Muscle layer of duodenum (tissue), 2 donors: ENCODE data around the gene SH3PXD2A.

Experiments
- H3K27ac ChIP-seq: one replicate; pipeline ENCODE4 v1.7.0; 2013; ENCODE audit warnings: mild to moderate bottlenecking, low read length
- H3K27me3 ChIP-seq: one replicate; pipeline ENCODE4 v1.7.0; 2013; ENCODE audit warnings: low read depth, mild to moderate bottlenecking, control low read depth, low read length
- H3K36me3 ChIP-seq, 2 donors: one replicate each; pipeline ENCODE4 v1.7.0; 2013; ENCODE audit warnings: low read length in 2 of 2, control low read depth in 1 of 2, mild to moderate bottlenecking in 1 of 2; ENCODE audit not compliant: insufficient read depth in 2 of 2, control insufficient read depth in 1 of 2
- H3K4me1 ChIP-seq, 2 donors: one replicate each; pipeline ENCODE4 v1.7.0; 2013; ENCODE audit warnings: low read length in 2 of 2, mild to moderate bottlenecking in 2 of 2, control low read depth in 1 of 2, moderate library complexity in 1 of 2; ENCODE audit not compliant: insufficient read depth in 2 of 2, control insufficient read depth in 1 of 2
- H3K4me3 ChIP-seq, 2 donors: one replicate each; pipeline ENCODE4 v1.7.0; 2013; ENCODE audit warnings: low read length in 2 of 2, low read depth in 1 of 2, mild to moderate bottlenecking in 1 of 2
- H3K9me3 ChIP-seq, 2 donors: one replicate each; pipeline ENCODE4 v1.7.0; 2013; ENCODE audit warnings: low read length in 2 of 2, control low read depth in 1 of 2, mild to moderate bottlenecking in 1 of 2; ENCODE audit not compliant: control insufficient read depth in 1 of 2
- donor health status: healthy.

Gene SH3PXD2A

DNA sequence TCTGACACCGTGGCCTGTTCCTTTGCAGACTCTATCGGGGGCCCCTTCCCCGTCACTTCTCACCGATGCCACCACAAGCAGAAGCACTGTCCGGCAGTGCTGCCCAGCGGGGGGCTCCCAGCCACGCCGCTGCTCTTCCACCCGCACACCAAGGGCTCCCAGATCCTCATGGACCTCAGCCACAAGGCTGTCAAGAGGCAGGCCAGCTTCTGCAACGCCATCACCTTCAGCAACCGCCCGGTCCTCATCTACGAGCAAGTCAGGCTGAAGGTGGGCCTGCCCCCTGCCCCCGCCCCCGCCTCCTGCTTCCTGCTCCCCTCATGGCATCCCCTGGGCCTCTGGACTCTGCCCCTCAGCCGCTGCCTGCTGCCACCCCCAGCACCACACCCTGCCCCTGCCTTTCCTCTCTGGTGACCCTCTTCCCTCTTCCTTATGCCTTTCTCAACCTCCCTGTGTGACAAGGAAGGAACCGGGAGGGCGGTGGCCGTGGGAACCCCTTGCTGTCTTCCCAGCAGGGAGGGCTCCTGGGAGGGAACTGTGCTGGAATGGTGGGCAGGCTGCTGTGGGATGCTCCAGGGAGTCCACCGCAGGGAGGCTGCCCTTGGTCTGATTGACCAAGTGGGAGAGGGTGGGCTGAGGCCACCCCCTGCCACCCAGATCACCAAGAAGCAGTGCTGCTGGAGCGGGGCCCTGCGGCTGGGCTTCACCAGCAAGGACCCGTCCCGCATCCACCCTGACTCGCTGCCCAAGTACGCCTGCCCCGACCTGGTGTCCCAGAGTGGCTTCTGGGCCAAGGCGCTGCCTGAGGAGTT is 284.3 kb downstream of the SH3PXD2A start:
- H3K4me1 ChIP-seq, result no peaks in the 10 kb centered on the region
- no peaks in the 10 kb centered on the region for H3K9me3 ChIP-seq
- no peak overlapping the region for H3K4me3 ChIP-seq
- no peaks in the 10 kb centered on the region for H3K27me3 ChIP-seq
- H3K36me3 ChIP-seq, result no peaks in the 10 kb centered on the region
- H3K27ac ChIP-seq, result no peak overlapping the region

DNA sequence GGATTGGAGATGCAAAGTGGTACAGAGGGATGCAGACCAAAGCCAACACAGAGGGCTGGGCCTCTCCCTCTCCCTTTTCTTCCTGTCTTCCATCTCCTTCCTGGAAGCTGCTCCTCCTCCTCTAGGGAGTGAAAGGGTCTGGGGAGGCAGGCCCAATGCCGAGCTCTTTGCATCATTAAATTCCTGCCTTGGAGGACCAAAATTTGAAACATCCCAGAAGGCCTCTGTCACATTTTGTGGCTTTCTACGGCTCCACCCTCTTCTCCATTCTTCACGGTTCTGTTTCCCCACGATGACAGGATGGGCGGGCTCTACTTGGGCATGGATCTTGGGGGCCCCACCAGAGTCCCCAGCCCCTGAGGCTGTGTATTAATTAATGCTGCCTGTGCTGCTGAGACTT is 285.5 kb downstream of the SH3PXD2A start:
- Histone ChIP-seq H3K36me3 (no peaks in the 10 kb centered on the region), H3K9me3 (no peaks in the 10 kb centered on the region), H3K27me3 (no peaks in the 10 kb centered on the region), H3K4me1 (no peaks in the 10 kb centered on the region), H3K4me3 (no peak overlapping the region), H3K27ac (no peak overlapping the region)

DNA sequence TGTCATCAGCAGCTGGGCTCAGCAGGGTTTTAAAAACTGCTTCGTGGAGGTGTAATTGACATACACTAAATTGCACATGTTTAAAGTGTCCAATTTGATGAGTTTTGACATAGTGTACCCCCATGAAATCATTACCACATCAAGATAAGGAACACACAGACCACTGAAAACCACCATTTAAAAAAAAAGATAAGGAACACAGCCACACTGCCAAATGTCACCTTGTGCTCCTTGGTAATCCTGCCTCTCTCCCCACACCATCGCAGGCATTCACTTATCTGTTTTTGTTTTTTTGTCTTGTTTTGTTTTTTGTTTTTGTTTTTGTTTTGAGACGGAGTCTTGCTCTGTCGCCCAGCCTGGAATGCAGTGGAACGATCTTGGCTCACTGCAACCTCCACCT is 286.9 kb downstream of the SH3PXD2A start:
- H3K4me1 ChIP-seq, result no peaks in the 10 kb centered on the region
- no peak overlapping the region for H3K4me3 ChIP-seq
- H3K27me3 ChIP-seq, result no peaks in the 10 kb centered on the region
- H3K27ac ChIP-seq, result no peak overlapping the region
- no peaks in the 10 kb centered on the region for H3K36me3 ChIP-seq
- H3K9me3 ChIP-seq, result no peaks in the 10 kb centered on the region

DNA sequence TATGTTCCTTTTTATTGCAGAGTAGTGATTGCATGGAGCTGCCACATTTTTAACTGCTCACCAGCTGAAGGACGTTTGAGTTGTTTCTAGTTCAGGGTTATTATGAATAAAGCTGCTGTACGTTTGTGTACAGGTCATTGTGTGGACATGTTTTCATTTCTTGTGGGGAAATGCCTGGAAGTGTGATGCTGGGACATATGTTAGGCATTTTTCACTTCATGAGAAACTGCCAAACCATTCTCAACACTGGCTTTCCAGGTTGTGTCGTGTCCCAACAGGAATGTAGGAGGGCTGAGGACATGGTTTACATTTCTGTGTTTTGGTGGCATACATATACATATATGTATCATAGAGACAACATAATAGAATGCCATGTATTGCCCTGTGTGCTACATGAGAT is 288.8 kb downstream of the SH3PXD2A start:
- Histone ChIP-seq H3K9me3 (no peaks in the 10 kb centered on the region), H3K4me1 (no peaks in the 10 kb centered on the region), H3K4me3 (no peak overlapping the region), H3K27ac (no peak overlapping the region), H3K36me3 (no peaks in the 10 kb centered on the region), H3K27me3 (no peaks in the 10 kb centered on the region)

DNA sequence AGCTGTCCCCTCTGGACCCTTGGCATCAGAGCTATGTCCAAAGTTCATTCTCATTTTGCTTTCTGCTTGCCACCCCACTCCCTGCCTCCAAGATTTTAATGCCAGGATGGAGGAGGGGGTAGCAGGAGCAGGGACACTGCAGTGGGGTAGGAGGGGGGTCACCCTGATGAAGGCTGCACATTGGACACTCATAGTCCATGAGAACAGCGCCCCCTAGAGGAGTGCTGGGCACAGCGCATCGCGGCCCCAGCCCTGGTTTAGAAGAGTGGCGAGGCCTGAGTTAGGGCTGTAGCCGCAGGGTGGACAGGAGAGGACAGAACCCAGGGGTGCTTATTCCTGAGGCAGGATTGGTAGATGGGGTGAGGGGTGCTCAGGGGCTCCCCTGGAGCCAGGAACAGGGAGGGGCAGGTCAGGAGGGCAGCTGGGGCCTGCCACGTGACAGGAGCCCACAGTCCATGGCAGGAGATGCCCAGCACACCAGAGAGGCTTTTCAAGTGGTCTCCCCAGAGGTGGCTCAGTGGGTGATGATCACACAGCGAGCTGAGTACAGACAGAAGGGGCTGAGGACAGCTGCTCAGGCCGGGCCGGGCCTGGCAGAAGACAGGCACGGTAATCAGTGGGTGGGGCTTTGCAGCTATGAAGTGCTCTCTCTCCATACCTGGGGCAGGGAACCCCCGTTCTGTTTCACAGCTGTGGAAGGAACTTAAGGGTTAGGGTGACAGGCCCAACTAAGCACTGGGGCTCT is 290.4 kb downstream of the SH3PXD2A start:
- Histone ChIP-seq H3K4me3 (no peak overlapping the region), H3K4me1 (no peaks in the 10 kb centered on the region), H3K27me3 (no peaks in the 10 kb centered on the region), H3K36me3 (no peaks in the 10 kb centered on the region), H3K9me3 (no peaks in the 10 kb centered on the region), H3K27ac (no peak overlapping the region)

DNA sequence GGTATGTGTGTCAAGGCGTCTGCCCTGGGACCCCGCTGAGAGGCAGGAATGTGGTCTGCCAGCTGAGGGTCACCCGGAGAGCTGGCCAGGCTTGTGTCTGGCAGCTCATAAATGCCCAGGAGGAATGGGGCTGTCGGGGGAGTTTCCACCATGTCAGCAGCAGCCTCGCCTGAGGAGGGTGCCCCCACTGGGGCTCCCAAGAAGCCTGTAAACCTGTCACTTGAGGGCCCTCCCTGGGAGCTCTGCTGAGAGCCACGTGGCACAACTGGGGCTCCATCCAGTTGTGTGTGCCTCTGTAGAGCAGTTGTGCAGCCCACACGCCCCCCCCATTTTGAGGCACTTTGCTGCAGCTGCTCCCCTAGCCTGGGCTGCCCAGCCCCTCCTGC is 291.3 kb downstream of the SH3PXD2A start:
- H3K9me3 ChIP-seq, result no peaks in the 10 kb centered on the region
- no peaks in the 10 kb centered on the region for H3K27me3 ChIP-seq
- no peak overlapping the region for H3K27ac ChIP-seq
- no peak overlapping the region for H3K4me3 ChIP-seq
- H3K36me3 ChIP-seq, result no peaks in the 10 kb centered on the region
- H3K4me1 ChIP-seq, result no peaks in the 10 kb centered on the region

DNA sequence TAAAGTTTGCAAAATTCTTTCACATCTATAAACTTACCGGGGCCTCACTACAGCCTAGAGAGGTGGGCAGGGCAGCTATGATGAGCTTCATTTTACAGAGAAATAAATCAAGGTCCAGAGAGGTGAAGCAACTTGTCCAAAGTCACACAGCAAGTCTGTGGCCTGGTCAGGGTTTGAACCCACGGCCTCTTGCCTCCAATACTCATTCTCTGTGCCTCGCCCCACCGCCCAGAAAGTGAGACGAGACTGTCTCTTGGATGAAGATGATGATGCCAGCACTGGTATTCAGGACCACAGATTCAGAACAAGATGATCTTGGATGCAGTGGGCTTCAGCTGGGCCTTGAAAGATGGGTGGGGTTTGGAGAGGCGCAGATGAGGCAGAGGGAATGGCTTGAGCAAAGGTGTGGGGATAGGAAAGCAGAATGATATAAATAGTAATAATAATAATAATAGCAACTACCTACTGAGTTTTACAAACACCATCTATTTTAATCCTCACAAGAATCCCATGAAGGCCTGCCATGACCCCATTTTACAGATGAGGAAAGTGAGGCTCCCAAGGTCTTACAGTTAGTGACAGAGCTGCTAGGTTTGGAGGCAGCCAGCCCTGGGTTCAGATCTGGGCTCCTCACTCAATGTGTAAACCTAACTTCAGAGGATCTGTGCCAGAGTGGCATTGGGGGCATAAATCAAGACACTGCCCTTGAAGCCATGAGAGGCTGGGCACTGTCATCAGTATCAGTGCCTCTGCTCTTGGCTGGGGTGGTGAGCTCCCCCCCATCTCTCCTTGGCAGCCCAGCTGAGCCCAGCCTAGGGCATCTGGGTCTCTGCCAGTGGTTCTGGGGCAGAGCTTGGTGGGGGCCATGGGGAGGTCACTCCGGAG is 291.9 kb downstream of the SH3PXD2A start:
- H3K4me3 ChIP-seq, result no peak overlapping the region
- H3K36me3 ChIP-seq, result no peaks in the 10 kb centered on the region
- no peaks in the 10 kb centered on the region for H3K27me3 ChIP-seq
- H3K27ac ChIP-seq, result no peak overlapping the region
- H3K9me3 ChIP-seq, result no peaks in the 10 kb centered on the region
- no peaks in the 10 kb centered on the region for H3K4me1 ChIP-seq

DNA sequence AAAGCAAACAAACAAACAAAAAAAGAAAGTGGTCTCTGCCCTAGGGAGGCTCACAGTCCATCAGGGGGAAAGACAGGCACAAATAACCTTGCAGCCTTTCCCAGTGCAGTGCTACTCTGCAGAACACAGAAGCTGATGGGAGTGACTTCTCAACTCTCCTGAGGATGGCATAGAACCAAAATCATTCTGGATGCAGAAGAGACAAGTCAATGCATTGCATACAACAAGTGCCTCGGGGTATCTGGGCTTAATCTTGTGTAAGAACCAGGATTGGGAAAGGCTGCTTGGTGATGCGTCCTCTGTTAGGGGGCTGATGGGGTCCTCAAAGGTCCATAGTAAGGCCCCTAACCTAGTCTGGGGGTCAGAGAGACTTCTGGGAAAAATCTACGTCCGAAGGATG is 293.0 kb downstream of the SH3PXD2A start:
- no peak overlapping the region for H3K27ac ChIP-seq
- H3K27me3 ChIP-seq, result no peaks in the 10 kb centered on the region
- H3K4me1 ChIP-seq, result no peaks in the 10 kb centered on the region

DNA sequence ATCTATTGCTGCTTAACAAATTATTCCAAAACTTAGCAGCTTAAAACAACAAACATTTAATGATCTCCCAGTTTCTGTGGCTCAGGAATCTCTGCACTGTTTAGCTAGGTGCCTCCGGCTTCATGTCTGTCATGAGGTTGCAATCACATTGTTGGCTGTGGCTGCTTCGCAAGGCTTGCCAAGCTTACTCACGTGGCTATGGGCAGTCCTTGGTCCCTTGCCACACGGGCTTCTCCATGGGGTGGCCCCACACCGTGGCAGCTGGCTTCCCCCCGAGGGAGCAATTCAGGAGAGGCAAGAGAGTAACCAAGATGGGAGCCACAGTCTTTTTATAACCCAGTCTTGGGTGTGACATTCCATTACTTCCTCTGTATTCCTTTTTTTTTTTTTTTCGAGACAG is 294.5 kb downstream of the SH3PXD2A start:
- Histone ChIP-seq H3K9me3 (no peaks in the 10 kb centered on the region), H3K27me3 (no peaks in the 10 kb centered on the region), H3K27ac (no peak overlapping the region)

More for the DNA sequence above, 293.0 kb downstream of the SH3PXD2A start:
- no peak overlapping the region for H3K4me3 ChIP-seq
- H3K36me3 ChIP-seq, result no peaks in the 10 kb centered on the region
- no peaks in the 10 kb centered on the region for H3K9me3 ChIP-seq

DNA sequence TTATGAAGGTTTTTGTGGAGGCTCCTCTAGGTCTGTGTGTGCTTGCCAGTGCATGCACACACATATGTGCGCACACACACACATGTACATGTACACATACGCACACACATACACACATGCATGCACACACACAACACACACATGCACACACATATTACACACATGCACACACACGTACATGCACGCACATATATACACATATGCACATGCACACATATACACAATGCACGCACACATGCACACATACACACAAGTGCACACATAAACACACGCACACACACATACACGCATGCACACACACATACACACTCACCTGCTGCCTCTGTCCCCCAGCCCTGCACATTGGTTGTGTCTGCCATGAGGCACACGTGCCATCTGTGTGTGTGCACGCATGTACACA is 295.6 kb downstream of the SH3PXD2A start:
- no peaks in the 10 kb centered on the region for H3K27me3 ChIP-seq

More for the DNA sequence above, 294.5 kb downstream of the SH3PXD2A start:
- Histone ChIP-seq H3K4me1 (peaks cover 0 to under 1% of the 10 kb centered on the region in 2 donors), H3K4me3 (no peak overlapping the region), H3K36me3 (no peaks in the 10 kb centered on the region)

DNA sequence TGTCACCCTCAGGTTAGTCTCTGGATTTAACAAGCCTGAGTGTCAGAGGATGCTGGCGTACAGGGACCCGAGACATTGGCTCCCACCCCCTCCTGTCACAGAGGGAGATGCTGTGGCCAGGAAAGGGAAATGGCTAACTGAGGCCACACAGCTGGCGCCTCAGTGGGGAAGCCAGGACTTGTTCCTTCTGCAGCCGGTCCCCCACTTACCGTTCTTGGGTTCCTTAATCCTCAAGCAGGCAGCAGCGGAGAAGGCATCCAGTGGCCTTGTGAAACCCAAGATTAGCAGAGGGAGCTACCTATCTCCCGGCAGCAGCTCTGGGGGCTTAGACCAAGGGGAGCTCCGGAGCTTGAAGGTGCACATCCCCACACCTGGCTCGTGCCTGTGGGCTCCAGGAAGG is 296.5 kb downstream of the SH3PXD2A start:
- Histone ChIP-seq H3K27ac (no peak overlapping the region), H3K4me3 (no peak overlapping the region), H3K36me3 (no peaks in the 10 kb centered on the region), H3K4me1 (peaks cover 2 to 3% of the 10 kb centered on the region in 2 donors), H3K9me3 (no peaks in the 10 kb centered on the region), H3K27me3 (no peaks in the 10 kb centered on the region)

More for the DNA sequence above, 295.6 kb downstream of the SH3PXD2A start:
- H3K4me3 ChIP-seq, result no peak overlapping the region
- H3K36me3 ChIP-seq, result no peaks in the 10 kb centered on the region
- no peaks in the 10 kb centered on the region for H3K9me3 ChIP-seq
- peaks cover 2 to 3% of the 10 kb centered on the region in 2 donors for H3K4me1 ChIP-seq
- H3K27ac ChIP-seq, result no peak overlapping the region
